GM23338 (cell line): ENCODE data around the gene GPR6.

Source experiments
- CREB1 ChIP-seq: fragments of 250-450 bp; sonication (Bioruptor Pico); IDR thresholded peaks from 2 replicates; pipeline ENCODE4 v1.5.0; 2020; ENCODE audit warnings: low read depth, mild to moderate bottlenecking, moderate library complexity
- EZH2 ChIP-seq: fragments of 200-600 bp; sonication (generic); IDR thresholded peaks from one replicate; pipeline ENCODE4 v1.8.0; 2017; ENCODE audit warnings: antibody characterized with exemption, mild to moderate bottlenecking, low read depth; ENCODE audit not compliant: unreplicated experiment
- EZH2phosphoT487 ChIP-seq: fragments of 200-600 bp; sonication (generic); IDR thresholded peaks from one replicate; pipeline ENCODE4 v1.8.1; 2018; ENCODE audit warnings: antibody characterized with exemption; ENCODE audit not compliant: unreplicated experiment
- JUNB ChIP-seq: IDR thresholded peaks from one replicate; pipeline ENCODE4 v1.6.1; 2016; ENCODE audit warnings: antibody characterized with exemption; ENCODE audit not compliant: unreplicated experiment
- POLR2AphosphoS5 ChIP-seq: IDR thresholded peaks from 2 replicates; pipeline ENCODE4 v1.6.1; 2016; ENCODE audit warnings: antibody characterized with exemption, low read depth
- STAT1 ChIP-seq: IDR thresholded peaks from one replicate; pipeline ENCODE4 v1.6.1; 2016; ENCODE audit warnings: antibody characterized with exemption; ENCODE audit not compliant: unreplicated experiment
- ZNF331 ChIP-seq: fragments of 250-450 bp; sonication (Bioruptor Pico); IDR thresholded peaks from 2 replicates; pipeline ENCODE4 v1.5.0; 2020; ENCODE audit warnings: low read depth, mild to moderate bottlenecking, moderate library complexity
- TF ChIP-seq, protein P1 (sequence below), 2 experiments: fragments of 200-600 bp in 1 of 2; sonication (generic) in 1 of 2; conservative IDR thresholded peaks; 2 replicates each; pipeline versions ENCODE4 v1.5.1 to v1.6.1; 2016 to 2017; ENCODE audit warnings: antibody characterized with exemption in 2 of 2, low read depth in 2 of 2, mild to moderate bottlenecking in 2 of 2, moderate library complexity in 1 of 2
- TF ChIP-seq, protein P2 (sequence below): IDR thresholded peaks from 2 replicates; pipeline ENCODE4 v1.6.1; 2016; ENCODE audit warnings: antibody characterized with exemption
- TF ChIP-seq, protein P3 (sequence below): fragments of 250-450 bp; sonication (Bioruptor Pico); IDR thresholded peaks from 2 replicates; pipeline ENCODE4 v1.5.0; 2020; ENCODE audit warnings: mild to moderate bottlenecking, moderate library complexity
- TF ChIP-seq, protein P4 (sequence below): IDR thresholded peaks from one replicate; pipeline ENCODE4 v1.6.1; 2018; ENCODE audit warnings: antibody characterized with exemption; ENCODE audit not compliant: unreplicated experiment

DNA sequence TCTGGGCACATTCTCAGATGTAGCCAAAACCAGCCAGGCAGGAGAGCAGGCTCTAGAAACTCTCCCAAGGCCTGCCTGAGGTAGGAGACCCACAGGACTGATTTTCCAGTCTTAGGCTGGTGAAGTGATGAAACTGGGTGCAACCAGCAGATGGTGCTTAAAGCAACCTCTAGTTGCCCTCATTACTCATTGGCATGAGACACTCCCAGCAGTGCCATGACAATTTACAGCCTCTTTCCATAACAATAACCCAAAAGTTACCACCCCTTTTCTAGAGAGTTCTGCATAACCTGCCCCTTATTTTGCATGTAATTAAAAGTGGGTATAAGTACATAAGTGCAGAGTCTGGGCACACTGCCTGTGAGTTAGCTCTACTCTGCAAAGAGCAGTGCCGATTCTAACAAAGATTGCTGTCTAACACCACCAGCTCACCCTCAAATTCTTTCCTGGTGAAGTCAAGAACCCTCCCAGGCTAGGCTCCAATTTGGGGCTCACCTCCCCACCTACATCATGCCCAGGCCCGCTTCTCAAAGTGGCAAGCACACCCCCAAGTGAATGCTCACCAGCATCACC is 14.4 kb upstream of the GPR6 start:
- TF ChIP-seq, protein P1, sequence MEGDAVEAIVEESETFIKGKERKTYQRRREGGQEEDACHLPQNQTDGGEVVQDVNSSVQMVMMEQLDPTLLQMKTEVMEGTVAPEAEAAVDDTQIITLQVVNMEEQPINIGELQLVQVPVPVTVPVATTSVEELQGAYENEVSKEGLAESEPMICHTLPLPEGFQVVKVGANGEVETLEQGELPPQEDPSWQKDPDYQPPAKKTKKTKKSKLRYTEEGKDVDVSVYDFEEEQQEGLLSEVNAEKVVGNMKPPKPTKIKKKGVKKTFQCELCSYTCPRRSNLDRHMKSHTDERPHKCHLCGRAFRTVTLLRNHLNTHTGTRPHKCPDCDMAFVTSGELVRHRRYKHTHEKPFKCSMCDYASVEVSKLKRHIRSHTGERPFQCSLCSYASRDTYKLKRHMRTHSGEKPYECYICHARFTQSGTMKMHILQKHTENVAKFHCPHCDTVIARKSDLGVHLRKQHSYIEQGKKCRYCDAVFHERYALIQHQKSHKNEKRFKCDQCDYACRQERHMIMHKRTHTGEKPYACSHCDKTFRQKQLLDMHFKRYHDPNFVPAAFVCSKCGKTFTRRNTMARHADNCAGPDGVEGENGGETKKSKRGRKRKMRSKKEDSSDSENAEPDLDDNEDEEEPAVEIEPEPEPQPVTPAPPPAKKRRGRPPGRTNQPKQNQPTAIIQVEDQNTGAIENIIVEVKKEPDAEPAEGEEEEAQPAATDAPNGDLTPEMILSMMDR (conservative IDR thresholded peaks at IDR 0.05; ENCODE audit: low read depth in 2 of 2) = no peak
- TF ChIP-seq POLR2AphosphoS5 = no peak
- no peak for TF ChIP-seq EZH2
- TF ChIP-seq JUNB = no peak
- TF ChIP-seq, protein P2, sequence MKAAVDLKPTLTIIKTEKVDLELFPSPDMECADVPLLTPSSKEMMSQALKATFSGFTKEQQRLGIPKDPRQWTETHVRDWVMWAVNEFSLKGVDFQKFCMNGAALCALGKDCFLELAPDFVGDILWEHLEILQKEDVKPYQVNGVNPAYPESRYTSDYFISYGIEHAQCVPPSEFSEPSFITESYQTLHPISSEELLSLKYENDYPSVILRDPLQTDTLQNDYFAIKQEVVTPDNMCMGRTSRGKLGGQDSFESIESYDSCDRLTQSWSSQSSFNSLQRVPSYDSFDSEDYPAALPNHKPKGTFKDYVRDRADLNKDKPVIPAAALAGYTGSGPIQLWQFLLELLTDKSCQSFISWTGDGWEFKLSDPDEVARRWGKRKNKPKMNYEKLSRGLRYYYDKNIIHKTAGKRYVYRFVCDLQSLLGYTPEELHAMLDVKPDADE = no peak
- TF ChIP-seq, protein P3, sequence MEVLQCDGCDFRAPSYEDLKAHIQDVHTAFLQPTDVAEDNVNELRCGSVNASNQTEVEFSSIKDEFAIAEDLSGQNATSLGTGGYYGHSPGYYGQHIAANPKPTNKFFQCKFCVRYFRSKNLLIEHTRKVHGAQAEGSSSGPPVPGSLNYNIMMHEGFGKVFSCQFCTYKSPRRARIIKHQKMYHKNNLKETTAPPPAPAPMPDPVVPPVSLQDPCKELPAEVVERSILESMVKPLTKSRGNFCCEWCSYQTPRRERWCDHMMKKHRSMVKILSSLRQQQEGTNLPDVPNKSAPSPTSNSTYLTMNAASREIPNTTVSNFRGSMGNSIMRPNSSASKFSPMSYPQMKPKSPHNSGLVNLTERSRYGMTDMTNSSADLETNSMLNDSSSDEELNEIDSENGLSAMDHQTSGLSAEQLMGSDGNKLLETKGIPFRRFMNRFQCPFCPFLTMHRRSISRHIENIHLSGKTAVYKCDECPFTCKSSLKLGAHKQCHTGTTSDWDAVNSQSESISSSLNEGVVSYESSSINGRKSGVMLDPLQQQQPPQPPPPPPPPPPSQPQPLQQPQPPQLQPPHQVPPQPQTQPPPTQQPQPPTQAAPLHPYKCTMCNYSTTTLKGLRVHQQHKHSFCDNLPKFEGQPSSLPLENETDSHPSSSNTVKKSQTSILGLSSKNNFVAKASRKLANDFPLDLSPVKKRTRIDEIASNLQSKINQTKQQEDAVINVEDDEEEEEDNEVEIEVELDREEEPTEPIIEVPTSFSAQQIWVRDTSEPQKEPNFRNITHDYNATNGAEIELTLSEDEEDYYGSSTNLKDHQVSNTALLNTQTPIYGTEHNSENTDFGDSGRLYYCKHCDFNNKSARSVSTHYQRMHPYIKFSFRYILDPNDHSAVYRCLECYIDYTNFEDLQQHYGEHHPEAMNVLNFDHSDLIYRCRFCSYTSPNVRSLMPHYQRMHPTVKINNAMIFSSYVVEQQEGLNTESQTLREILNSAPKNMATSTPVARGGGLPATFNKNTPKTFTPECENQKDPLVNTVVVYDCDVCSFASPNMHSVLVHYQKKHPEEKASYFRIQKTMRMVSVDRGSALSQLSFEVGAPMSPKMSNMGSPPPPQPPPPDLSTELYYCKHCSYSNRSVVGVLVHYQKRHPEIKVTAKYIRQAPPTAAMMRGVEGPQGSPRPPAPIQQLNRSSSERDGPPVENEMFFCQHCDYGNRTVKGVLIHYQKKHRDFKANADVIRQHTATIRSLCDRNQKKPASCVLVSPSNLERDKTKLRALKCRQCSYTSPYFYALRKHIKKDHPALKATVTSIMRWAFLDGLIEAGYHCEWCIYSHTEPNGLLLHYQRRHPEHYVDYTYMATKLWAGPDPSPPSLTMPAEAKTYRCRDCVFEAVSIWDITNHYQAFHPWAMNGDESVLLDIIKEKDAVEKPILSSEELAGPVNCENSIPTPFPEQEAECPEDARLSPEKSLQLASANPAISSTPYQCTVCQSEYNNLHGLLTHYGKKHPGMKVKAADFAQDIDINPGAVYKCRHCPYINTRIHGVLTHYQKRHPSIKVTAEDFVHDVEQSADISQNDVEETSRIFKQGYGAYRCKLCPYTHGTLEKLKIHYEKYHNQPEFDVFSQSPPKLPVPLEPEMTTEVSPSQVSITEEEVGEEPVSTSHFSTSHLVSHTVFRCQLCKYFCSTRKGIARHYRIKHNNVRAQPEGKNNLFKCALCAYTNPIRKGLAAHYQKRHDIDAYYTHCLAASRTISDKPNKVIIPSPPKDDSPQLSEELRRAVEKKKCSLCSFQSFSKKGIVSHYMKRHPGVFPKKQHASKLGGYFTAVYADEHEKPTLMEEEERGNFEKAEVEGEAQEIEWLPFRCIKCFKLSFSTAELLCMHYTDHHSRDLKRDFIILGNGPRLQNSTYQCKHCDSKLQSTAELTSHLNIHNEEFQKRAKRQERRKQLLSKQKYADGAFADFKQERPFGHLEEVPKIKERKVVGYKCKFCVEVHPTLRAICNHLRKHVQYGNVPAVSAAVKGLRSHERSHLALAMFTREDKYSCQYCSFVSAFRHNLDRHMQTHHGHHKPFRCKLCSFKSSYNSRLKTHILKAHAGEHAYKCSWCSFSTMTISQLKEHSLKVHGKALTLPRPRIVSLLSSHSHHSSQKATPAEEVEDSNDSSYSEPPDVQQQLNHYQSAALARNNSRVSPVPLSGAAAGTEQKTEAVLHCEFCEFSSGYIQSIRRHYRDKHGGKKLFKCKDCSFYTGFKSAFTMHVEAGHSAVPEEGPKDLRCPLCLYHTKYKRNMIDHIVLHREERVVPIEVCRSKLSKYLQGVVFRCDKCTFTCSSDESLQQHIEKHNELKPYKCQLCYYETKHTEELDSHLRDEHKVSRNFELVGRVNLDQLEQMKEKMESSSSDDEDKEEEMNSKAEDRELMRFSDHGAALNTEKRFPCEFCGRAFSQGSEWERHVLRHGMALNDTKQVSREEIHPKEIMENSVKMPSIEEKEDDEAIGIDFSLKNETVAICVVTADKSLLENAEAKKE (CRISPR knock-in tag) = no peak
- TF ChIP-seq, protein P4, sequence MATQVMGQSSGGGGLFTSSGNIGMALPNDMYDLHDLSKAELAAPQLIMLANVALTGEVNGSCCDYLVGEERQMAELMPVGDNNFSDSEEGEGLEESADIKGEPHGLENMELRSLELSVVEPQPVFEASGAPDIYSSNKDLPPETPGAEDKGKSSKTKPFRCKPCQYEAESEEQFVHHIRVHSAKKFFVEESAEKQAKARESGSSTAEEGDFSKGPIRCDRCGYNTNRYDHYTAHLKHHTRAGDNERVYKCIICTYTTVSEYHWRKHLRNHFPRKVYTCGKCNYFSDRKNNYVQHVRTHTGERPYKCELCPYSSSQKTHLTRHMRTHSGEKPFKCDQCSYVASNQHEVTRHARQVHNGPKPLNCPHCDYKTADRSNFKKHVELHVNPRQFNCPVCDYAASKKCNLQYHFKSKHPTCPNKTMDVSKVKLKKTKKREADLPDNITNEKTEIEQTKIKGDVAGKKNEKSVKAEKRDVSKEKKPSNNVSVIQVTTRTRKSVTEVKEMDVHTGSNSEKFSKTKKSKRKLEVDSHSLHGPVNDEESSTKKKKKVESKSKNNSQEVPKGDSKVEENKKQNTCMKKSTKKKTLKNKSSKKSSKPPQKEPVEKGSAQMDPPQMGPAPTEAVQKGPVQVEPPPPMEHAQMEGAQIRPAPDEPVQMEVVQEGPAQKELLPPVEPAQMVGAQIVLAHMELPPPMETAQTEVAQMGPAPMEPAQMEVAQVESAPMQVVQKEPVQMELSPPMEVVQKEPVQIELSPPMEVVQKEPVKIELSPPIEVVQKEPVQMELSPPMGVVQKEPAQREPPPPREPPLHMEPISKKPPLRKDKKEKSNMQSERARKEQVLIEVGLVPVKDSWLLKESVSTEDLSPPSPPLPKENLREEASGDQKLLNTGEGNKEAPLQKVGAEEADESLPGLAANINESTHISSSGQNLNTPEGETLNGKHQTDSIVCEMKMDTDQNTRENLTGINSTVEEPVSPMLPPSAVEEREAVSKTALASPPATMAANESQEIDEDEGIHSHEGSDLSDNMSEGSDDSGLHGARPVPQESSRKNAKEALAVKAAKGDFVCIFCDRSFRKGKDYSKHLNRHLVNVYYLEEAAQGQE = no peak
- no peak for TF ChIP-seq ZNF331 (CRISPR knock-in tag)
- no peak for TF ChIP-seq CREB1 (CRISPR knock-in tag)
- TF ChIP-seq EZH2phosphoT487 = no peak
- TF ChIP-seq STAT1 = no peak
